ENCODE data around the gene AP2S1. TPM values are rescaled to one million over a fixed set of nuclear protein-coding genes. Genes with fewer than 3 reads are reported as not detected.
A peak's percentile ranks its signal among the peaks of the same experiment; 100 is the strongest.

AP2S1 gene
- total RNA-seq, 1 donor from 2014 or later = 165 TPM

- TF ChIP-seq, protein P1, sequence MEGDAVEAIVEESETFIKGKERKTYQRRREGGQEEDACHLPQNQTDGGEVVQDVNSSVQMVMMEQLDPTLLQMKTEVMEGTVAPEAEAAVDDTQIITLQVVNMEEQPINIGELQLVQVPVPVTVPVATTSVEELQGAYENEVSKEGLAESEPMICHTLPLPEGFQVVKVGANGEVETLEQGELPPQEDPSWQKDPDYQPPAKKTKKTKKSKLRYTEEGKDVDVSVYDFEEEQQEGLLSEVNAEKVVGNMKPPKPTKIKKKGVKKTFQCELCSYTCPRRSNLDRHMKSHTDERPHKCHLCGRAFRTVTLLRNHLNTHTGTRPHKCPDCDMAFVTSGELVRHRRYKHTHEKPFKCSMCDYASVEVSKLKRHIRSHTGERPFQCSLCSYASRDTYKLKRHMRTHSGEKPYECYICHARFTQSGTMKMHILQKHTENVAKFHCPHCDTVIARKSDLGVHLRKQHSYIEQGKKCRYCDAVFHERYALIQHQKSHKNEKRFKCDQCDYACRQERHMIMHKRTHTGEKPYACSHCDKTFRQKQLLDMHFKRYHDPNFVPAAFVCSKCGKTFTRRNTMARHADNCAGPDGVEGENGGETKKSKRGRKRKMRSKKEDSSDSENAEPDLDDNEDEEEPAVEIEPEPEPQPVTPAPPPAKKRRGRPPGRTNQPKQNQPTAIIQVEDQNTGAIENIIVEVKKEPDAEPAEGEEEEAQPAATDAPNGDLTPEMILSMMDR (conservative IDR thresholded peaks at IDR 0.05) = no peak
- Mint-ChIP-seq H3K4me1 (peaks cover 28% of the 10 kb centered on the region), H3K4me3 (no peak overlapping the region), H3K27ac (ENCODE audit: unreplicated experiment) (no peak overlapping the region), H3K27me3 (ENCODE audit: low read depth) (no peaks in the 10 kb centered on the region), H3K36me3 (ENCODE audit: low read depth) (peaks cover 2% of the 10 kb centered on the region), H3K9me3 (no peaks in the 10 kb centered on the region)
- no peak for DNase-seq (ENCODE audit: low read depth, low spot score)
Observed at GRCh38 chr19:46863818-46864629, 13.4 kb upstream of the AP2S1 start.

GRCh38 chr19:46862974-46863632, 12.5 kb upstream of the AP2S1 start:
- Mint-ChIP-seq H3K9me3 (no peaks in the 10 kb centered on the region), H3K36me3 (ENCODE audit: low read depth) (peaks cover 2% of the 10 kb centered on the region), H3K4me1 (peaks cover 23% of the 10 kb centered on the region), H3K27me3 (ENCODE audit: low read depth) (no peaks in the 10 kb centered on the region), H3K4me3 (no peak overlapping the region), H3K27ac (ENCODE audit: unreplicated experiment) (no peak overlapping the region)
- DNase-seq (ENCODE audit: low read depth, low spot score) = no peak
- TF ChIP-seq, protein P1 (conservative IDR thresholded peaks at IDR 0.05) = no peak

- no peak overlapping the region for H3K27ac Mint-ChIP-seq (ENCODE audit: unreplicated experiment)
- H3K4me3 Mint-ChIP-seq = no peak overlapping the region
- H3K36me3 Mint-ChIP-seq (ENCODE audit: low read depth) = peaks cover 2% of the 10 kb centered on the region
- H3K4me1 Mint-ChIP-seq = peaks cover 21% of the 10 kb centered on the region
- H3K9me3 Mint-ChIP-seq = no peaks in the 10 kb centered on the region
- DNase-seq (ENCODE audit: low read depth, low spot score) = no peak
- H3K27me3 Mint-ChIP-seq (ENCODE audit: low read depth) = no peaks in the 10 kb centered on the region
- TF ChIP-seq, protein P1 (conservative IDR thresholded peaks at IDR 0.05) = no peak
Observed at GRCh38 chr19:46862503-46862834, 11.8 kb upstream of the AP2S1 start.

DNA sequence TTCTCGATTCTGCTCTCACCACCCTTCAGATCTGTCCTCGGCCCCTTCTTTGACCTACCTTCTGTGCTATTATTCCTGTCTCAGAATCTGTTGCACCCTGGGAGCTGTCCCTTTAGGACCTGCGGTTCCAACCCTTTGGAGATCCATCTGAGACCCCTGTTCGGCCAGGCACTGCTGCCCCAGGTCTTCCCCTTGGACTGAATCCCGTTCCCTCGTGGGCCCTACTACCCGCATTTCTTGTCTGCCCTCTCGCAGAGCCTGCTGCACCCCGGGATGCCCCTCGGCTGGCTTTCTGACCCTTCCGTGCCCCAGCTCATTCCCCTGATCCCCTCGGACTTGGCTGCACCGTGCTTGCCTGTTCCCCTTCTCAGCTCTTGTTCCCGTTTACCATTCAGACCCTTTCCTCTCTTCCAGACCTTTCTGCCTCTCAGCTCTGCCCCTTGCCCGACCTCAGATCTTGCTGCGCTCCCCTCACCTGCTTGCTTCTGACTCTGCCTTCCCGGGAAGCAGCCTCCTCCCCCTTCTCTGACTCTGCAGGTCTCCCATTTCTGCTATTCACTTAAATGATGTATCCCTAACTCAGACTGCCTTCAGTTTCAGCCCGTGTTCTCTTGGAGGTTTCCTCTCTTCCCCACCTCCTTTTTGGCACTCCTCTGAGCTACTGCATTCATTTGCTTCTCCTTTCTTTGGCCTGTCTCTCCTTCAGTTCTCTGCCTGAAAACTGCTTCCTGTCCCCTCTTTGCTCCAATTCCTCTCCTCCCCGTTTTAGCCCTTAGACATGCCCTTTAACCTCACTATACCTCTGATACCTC, 11.3 kb upstream of the AP2S1 start:
- TF ChIP-seq, protein P1 (conservative IDR thresholded peaks at IDR 0.05) = no peak
- H3K27me3 Mint-ChIP-seq (ENCODE audit: low read depth) = no peaks in the 10 kb centered on the region
- H3K4me3 Mint-ChIP-seq = no peak overlapping the region
- DNase-seq (ENCODE audit: low read depth, low spot score) = no peak
- peaks cover 2% of the 10 kb centered on the region for H3K36me3 Mint-ChIP-seq (ENCODE audit: low read depth)
- peaks cover 15% of the 10 kb centered on the region for H3K4me1 Mint-ChIP-seq
- no peaks in the 10 kb centered on the region for H3K9me3 Mint-ChIP-seq
- no peak overlapping the region for H3K27ac Mint-ChIP-seq (ENCODE audit: unreplicated experiment)

GRCh38 chr19:46860846-46861690, 10.4 kb upstream of the AP2S1 start, which contains the start of gene ARHGAP35:
ARHGAP35 (plus strand) TSS chr19:46860997; CDS start chr19:46918676, 57,679 bp downstream.
- peaks cover 2% of the 10 kb centered on the region for H3K36me3 Mint-ChIP-seq (ENCODE audit: low read depth)
- peak within 1 kb of the TSS; percentile 93 for H3K4me3 Mint-ChIP-seq
- TF ChIP-seq, protein P1 (conservative IDR thresholded peaks at IDR 0.05) = no peak
- peaks cover 16% of the 10 kb centered on the region for H3K4me1 Mint-ChIP-seq
- H3K27ac Mint-ChIP-seq (ENCODE audit: unreplicated experiment) = peak within 1 kb of the TSS; percentile 77
- H3K27me3 Mint-ChIP-seq (ENCODE audit: low read depth) = no peaks in the 10 kb centered on the region
- DNase-seq (ENCODE audit: low read depth, low spot score) = peak; percentile 59
- H3K9me3 Mint-ChIP-seq = no peaks in the 10 kb centered on the region
